NCI-H2227 treated with DMSO at 0.1 percent for 48 hours (cell line): ENCODE results near the gene LAMB2.

ENCODE experiments used
- DNase-seq: peaks from one replicate; lab custom pipeline; 2025; lab: John Stamatoyannopoulos, UW

Gene LAMB2

DNA sequence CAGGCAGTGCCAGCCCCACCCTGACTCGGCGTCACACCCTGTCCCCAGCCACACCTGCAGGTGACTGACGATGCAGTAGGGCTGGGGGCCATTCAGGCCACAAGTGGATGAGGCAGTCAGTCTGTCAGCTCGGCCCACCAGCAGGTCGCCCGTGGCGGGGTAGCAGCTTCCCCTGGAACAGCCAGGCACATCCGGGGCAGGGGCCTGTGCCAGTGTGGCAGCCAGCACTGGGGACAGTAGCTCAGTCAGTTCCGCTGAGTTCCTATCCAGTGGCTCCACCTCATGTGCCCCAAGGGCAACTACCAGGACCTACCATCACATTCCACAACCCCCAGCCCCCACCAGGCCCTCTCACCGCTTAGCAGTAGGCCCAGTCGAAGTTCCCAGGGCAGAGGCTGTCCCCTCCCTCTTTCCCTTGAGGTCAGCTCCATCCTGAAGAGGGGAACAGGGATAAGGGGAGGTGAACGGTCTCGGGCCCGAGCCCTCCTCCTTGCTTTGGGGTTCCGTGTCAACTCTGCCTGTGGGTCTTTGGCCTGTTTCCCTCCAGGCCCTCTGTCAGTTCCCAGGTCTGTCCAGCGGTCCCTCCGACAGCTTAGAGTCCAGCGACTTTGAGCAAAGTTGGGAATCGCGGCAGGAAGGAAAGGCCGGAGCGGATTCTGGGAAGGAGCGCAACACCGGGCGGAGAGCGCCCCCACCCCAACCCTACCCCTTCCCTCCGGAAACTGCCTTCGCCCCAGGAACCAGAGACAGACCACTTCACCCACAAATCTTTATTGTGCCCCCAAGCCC lies at the start of gene LAMB2:
TSS of gene LAMB2 (minus strand) at position 614 of the 789 bp plus-strand sequence. CDS start at position 431, 183 bp downstream.
- DNase-seq = peak; percentile 14

DNA sequence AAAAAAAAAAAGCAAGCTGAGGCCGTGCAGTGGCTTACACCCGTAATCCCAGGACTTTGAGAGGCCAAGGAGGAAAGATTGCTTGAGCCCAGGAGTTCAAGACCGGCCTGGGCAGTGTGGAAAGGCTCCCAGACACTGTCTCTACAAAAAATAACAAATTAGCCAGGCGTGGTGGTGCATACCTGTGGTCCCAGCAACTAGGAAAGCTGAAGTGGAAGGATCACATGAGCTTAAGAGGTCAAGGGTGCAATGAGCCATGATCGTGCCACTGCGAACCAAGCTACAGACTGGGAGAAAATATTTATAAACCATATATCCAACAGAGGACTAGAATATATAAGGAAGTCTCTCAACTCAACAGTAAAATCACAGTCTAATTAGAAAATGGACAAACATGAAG lies 48.5 kb upstream of the LAMB2 start:
- DNase-seq = no peak

DNA sequence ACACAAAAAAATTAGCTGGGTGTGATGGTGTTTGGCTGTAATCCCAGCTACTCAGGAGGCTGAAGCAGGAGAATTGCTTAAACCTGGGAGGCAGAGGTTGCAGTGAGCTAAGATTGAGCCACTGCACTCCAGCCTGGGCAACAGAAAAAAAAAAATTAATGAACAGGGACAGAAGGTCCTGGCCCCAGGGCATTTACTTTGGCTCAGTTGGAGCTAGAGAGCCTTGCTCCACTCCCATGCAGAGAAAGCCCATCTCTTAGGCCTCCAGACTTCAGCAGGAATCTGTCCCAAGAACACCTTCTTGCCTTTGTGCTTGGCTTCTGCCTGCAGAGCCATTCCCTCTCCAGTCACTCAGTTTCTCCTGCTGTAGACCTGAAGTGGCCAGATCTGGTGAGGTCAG lies 47.3 kb upstream of the LAMB2 start:
- no peak for DNase-seq

DNA sequence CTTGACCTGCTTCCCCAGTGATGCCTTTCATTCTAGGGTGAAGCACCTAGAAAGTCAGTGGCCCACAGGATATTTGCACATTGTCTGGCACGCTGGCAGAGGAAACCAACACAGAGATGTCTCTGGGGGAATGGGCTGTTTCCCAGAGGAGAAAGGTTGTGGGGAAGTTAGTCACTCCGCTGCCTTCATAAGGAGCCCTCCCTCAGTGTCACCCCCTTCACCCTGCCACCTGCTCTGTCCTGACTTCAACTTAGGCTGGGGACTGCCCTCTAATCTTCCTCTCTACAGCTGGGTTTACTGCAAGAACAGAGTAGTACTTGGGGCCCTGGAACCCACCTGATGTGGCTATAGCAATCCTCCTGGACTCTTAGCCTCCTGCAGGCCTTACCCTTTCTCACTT lies 44.2 kb upstream of the LAMB2 start:
- DNase-seq = no peak

DNA sequence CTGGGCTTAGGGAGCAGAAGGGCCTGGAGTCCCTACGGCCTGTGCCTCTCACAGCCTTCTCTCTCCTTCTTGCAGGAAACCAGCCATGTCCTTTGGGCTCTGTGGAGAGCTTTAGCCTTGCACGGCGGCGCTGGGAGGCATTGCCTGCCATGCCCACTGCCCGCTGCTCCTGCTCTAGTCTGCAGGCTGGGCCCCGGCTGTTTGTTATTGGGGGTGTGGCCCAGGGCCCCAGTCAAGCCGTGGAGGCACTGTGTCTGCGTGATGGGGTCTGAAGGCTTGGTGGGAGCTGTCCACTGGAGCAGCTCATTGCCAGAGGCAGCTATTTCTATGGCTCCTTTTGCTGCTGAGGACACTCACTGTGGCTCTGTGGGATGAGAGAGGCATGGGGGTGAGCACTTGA lies 42.7 kb upstream of the LAMB2 start:
- DNase-seq = no peak

DNA sequence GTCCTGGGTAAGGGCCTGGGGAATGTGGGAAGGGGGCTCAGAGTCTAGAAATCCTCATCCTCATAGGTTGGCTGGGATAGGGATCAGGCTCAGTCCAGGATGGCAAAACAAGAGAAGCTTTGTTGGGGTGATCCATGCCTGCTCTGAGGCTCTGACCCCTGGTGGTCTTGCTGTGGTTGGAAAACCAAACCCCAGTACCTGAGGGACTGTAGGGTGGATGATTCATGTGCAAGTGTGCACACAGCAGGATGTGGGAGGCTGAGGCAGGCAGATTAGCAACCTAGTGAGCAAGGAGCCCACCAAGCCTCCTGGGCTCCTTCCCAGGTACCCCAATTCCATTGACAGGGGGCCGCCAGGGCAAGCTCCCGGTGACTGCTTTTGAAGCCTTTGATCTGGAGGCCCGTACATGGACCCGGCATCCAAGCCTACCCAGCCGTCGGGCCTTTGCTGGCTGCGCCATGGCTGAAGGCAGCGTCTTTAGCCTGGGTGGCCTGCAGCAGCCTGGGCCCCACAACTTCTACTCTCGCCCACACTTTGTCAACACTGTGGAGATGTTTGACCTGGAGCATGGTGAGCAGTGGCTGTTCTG lies 41.6 kb upstream of the LAMB2 start:
- DNase-seq = no peak

DNA sequence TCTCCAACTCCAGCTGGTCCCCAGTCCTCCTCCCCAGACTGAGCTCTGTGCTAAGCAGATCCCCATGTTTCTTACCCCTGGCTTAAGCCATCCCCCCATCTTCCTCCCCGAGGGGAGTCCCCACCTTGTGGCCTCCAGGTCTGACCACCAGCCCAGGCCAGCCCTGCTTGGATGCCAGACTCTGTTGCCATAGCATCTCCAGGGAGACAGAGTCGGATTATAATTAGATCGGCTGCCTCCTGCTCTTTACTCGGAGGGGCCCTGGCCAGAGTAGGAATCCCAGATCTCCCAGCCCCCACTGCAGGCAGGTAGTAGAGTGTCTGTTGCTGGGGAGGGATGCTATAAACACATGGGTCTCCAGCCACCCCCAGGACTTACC lies 40.9 kb upstream of the LAMB2 start:
- DNase-seq = peak; percentile 43

DNA sequence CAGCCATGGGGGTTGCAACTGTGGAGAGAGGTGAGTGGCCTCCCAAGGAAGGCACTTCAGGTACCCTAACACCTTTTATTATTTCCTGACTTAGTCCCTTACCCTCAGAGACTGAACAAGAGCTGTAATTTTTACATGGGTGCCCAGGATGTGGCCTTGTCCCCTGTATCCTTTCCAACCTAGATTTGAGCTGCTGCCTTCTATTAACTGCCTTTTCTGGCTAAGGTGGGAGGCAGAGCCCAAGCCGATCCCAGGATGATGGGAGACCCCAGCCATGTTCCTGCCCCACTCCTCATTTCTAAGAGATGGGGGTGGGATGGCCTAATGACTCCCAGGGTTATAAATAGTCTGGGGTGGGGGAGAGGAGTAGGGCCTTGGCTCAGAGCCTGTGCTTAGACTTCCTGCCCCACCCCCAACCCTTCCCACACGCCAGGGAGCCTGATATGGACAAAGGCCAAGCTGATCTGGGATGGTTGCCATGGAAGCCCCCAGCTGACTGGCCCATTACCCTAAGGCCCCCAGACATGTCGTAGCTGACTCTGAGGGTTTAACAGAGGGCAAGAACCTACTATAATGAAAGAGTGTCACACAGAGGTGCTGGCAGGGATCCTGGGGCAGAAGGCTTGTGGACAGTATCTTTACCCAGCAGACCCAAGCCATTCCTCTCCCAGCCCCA lies 40.4 kb upstream of the LAMB2 start:
- peak; percentile 64 for DNase-seq

DNA sequence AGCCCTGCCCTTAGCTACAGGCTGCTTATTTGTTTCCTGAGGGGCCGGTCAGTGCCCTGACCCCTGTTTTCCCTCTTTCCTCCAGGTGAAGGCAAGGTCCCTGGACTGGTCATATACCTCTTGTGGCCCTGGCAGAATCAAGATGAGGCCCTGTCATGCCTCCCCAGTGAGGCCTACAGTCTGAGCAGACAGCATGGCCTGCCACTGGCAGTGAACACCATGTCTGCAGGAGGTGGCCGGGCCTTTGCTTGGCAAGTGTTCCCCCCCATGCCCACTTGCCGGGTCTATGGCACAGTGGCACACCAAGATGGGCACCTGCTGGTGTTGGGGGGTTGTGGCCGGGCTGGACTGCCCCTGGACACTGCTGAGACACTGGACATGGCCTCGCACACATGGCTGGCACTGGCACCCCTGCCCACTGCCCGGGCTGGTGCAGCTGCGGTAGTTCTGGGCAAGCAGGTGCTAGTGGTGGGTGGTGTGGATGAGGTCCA lies 39.7 kb upstream of the LAMB2 start:
- DNase-seq = no peak

DNA sequence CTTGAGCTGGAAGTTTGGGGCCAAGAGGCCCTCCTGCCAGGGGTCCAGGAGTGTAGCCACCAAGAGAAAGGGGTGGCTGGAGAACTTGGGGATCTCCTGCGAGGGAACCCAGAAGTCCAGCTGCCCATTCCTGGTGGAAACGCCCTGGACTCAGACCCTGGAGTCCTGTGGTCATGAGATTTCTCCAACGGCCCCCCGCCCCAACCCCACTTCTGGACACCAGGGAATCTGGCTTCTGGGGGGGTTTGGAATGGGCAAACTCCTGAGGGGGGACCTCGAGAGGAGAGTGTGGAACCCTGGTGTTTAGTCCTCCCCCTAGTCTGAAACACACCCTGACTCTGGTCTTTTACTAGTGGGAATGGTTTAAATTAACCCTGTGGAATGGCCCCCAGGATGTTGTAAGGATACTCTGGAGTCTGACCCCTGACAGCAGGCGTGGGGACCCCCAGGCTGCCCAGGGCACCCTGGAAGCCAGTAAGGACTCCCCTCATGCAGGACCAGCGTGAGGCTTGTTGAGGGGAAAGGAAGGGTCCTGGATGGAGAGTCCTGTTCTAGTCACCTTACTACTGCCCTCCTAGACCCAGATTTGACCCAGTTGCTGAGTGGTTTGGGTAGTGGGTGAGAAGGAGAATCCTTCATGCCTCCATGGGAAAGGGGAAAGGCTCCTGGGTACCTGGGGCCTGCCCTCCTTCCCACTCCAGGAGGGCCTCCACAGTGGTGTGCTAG lies 39.1 kb upstream of the LAMB2 start:
- no peak for DNase-seq

DNA sequence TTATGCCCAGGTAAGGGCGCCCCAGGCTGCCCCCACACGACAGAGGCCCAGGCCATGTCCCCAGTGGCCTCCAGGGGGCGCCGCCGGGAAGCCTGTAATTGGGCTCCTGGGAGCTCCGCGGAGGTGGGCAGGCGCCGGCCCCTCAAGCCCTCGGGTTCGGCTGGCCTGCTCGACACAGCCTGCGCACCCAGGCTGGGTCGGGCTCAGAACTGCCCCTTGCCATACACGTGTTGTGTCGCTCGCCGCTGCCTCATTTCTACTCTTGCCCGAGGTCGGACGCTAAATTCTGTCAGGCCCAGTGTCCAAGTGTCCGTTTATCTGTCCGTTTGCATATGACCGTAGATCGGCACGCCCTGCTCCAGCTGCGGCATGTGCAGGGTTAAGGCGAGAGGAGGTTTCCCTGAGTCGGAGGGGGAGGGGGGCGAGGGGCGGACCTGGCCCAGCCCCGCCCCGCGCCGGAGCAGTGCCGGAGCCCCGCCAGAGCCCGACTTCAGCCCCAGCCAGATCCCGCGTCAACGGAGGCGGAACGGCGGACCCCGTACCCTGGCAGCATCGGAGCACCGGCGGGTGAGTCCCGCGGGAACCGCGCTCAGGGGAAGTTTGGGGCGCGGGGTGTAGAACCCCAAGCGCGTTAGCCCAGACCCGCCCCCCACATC lies 38.4 kb upstream of the LAMB2 start, which contains the start of gene KLHDC8B:
TSS of gene KLHDC8B (plus strand) at position 480 of the 656 bp plus-strand sequence. CDS start 1,172 bp downstream, outside the sequence.
- peak; percentile 77 for DNase-seq

DNA sequence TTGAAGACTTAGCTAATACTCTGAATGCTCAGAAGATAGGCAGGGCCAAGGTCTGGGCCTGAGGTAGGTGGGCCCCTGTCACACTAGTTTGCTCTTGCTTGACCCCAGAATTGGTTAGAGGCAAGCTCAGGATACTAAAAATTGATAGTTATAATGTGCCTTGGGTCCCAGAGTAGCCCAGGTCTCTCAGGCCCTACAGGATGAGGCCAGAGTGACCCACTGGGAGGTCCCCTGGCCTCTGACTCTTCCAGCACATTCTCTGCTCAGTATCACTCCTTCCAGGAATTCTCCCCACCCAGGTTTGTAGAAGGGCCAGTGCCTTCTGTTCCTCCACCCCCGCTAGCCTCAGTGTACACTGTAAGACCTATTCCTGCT lies 37.9 kb upstream of the LAMB2 start:
- DNase-seq = no peak

DNA sequence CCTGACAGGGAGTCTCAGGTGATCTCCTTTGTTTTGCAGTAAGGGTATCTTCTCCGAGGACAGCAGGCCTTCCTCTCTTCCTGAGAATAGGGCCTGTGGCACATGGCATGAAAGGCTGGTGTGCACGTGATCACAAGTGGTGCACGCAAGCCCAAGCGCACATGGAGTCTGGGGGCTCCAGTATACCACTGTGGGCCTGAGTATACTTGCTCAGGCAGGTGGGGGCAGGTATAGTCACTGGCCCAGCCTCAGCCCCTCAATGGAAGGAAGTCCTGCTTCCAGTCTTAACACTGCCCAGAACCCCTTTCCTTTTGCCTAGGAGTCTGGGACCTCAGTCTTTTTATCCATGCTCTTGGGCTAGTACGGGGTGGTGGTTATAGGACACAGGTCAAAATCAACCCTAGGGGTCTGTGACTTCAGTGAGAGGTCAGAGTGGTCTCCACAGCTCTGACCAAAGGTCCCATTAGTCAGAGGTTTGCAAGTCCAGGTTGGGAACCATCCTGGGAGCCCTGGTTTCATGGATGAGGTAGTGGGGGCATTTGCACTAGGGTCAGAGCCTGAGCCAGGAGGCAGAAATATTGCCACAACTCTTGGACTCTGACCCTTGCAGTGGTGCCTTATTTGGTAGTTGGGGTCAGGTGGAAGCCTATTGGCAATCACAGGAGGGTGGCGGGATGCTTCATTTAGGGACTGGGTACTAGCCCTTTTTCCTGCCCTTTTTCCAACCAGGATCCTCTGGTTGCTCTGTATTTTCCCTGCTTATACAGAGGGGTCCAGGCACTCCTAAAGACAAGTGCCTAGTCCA lies 34.1 kb upstream of the LAMB2 start:
- no peak for DNase-seq

DNA sequence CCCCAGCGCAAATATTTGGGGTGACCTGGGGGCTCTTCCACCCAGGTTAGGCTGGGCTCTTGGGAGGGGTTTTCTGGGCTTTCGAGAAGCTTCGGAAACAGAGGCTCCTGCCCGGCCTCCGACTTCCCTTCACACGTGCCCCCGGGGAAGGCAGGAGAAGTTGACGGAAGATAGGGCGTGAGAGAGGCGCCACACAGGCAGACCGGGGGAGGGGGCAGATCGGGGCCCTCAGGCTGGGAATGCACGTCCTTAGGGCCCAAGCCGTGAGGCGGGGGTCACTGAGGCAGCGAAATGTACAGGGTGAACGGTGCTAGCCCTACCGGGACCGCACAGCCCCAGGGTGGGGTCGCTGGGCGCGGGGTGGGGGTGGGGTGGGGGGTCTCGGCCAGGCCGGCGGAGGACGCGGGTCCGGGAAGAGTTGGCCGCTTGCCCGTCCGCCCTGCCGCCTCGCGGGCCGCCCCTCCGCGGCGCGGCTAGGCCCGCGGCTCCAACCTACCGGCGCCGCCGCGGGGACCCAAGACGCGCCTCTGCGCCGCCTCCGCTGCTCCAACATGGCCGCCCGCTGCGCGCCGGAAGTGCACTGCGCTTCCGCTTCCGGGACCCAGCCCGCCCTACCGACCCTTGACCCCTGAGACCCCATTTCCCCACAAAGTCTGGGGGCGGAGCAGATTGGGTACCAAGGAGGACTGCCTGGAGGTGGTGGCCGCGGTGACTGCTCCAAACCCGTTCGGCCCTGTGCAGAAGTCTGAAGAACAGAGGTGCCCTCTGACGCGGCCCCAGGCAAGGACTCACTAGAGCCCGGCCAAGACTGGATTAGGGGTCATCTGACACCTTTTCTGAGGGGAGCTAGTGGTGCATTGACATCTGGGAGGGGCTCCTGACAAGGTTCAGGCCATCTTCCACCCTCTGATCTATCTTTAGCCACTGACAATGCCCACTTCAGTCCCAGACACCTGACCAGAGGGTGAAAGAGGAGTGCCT lies 33.2 kb upstream of the LAMB2 start, which contains the start of gene CCDC71:
TSS of gene CCDC71 (minus strand) at position 561 of the 981 bp plus-strand sequence. CDS start 2,123 bp downstream, outside the sequence.
- DNase-seq = peak; percentile 47

DNA sequence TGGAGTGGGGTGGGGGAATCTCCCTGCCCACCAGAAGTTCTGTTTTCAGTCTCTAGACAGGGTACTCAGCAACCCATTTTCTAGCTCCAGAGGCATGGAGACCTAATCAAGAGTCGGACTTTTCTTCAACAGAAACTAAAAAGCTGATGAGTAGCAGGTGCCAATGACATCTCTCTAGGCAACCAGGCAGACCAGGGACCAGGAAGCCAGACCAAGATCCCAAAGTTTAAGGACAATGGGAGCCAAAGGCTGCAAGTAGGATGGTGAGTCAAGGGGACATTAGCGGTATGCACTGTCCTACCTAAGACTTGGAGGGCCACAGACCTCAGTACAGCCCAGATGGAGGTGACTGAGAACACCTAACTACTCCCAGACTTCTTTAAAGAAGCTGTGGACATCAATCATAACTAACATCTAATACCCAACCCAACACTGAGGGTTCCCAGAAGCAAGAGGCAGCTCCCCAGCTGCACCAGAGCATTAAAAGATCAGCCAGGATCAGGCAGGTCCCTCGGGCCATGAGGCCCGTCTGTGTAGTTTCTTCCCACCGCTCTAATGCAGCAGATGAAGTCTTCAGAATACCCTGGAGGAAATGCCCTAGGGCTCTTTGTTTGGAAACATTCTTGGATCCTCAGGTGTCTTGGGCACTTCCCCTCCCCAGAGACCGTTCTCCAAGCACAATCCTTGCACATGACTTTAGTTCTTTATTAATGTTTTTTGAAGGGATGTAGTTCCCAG lies 32.3 kb upstream of the LAMB2 start:
- peak; percentile 1 for DNase-seq

DNA sequence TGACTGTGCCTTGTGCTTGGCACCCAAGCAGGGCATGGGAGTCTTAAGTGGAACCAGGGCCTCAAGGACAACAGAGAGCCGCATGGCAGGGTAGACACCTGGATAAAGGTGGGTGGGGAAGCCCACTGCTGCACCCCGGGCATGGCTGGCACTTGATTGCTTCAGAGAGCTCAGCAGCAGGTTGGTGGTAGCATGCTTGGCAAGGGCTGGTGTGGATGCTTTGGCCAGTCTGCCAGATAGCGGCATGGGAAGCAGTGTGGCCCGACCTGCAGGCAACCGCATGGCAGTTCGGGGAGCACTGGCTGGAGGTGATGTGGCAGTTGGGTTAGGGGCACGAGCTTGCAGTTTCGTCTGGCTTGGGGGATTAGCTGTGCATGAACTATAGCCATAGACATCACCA lies 30.8 kb upstream of the LAMB2 start:
- DNase-seq = no peak

DNA sequence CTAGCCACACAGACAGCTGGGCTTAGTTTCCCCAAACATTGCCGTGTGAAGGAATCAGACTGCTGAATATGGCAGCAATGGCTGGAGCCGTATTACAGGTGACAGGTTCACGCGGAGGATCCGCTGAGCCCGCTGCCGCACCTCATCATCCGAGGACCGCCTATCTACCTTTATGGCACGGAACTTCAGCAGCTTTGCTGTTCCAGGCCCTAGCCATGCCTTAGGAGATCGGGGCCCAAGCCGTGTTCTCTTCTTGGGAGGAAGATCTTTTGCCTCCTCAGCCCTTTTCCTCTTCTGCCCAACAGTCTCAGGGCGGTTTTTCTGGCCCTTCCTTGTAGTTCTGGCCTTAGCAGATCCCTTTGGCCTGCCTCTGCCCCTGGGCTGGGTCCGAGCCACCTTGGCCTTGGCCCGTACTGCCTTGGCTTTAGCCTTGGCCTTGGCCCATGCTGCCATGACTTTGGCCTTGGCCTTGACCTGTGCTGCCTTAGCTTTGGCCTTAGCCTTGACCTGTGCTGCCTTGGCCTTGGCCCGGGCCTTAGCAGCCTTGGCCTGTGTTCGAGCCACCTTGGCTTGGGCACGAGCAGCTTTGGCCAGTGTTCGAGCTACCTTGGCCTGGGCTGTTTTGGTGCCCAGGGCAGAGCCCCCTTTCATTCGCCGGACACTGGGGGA lies 30.0 kb upstream of the LAMB2 start:
- DNase-seq = no peak

DNA sequence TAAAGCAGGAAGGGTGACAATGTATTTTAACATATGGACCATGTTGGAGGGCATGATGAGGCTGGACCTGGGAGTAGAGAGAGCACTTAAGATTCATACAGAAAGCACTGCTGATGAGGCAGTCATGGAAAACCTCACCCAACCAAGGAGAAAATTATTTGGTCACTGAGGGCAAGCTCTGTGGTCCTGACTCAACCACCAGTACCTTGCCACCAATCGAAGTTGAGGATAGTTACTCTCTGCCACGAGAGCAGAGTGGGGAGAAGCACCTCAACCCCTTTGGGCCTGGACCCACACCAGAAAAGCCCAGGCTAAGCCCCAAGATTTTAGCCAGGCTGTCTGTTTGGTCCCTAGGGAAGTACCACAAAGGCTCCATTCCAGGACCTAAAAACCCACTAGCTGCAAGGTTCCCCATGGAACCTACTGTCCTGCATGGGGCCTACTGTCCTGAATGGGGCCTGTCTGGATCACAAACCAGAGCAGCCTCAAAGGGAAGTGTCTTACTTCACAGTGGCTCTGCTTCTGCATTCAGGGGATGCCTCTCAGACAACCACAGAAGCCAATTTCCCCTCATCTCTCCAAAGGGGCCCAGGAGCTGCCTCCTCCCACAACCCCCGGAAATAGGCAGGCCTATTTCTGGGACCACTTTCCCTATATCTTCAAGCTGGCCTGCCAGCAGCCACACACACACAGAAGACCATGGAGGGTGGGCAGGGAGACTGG lies 29.1 kb upstream of the LAMB2 start:
- no peak for DNase-seq
